GM12878 (cell line): ENCODE results near the gene WDR48. TPM values are rescaled to one million over a fixed set of nuclear protein-coding genes. Genes with fewer than 3 reads are reported as not detected.

Experiments used
- CHD4 ChIP-seq: fragments of 200-600 bp; sonication (generic); IDR thresholded peaks from 2 replicates; pipeline ENCODE4 v1.6.1; 2016; ENCODE audit warnings: mild to moderate bottlenecking
- CREM ChIP-seq: IDR thresholded peaks from 2 replicates; pipeline ENCODE4 v1.6.1; 2014; ENCODE audit warnings: antibody characterized with exemption, low read depth
- DPF2 ChIP-seq: fragments of 450-650 bp; IDR thresholded peaks from 2 replicates; pipeline ENCODE4 v1.6.1; 2017; ENCODE audit warnings: mild to moderate bottlenecking
- FOXK2 ChIP-seq: fragments of 450-650 bp; IDR thresholded peaks from 2 replicates; pipeline ENCODE4 v1.6.1; 2017; ENCODE audit warnings: mild to moderate bottlenecking, moderate library complexity
- GABPA ChIP-seq: IDR thresholded peaks from 2 replicates; pipeline ENCODE4 v1.6.1; 2014; ENCODE audit warnings: antibody characterized with exemption, low read depth, mild to moderate bottlenecking, inconsistent platforms
- HCFC1 ChIP-seq: fragments of 150-350 bp; IDR thresholded peaks from 2 replicates; pipeline ENCODE4 v1.6.1; 2014; ENCODE audit warnings: low read length
- HDAC2 ChIP-seq: fragments of 200-600 bp; sonication (generic); IDR thresholded peaks from 2 replicates; pipeline ENCODE4 v1.6.1; 2017
- KLF5 ChIP-seq: fragments of 450-650 bp; IDR thresholded peaks from 2 replicates; pipeline ENCODE4 v1.6.1; 2014; ENCODE audit warnings: mild to moderate bottlenecking; ENCODE audit not compliant: partially characterized antibody
- MEF2B ChIP-seq: fragments of 450-650 bp; IDR thresholded peaks from 2 replicates; pipeline ENCODE4 v1.6.1; 2018; ENCODE audit warnings: mild to moderate bottlenecking, moderate library complexity; ENCODE audit not compliant: partially characterized antibody, poor library complexity, severe bottlenecking
- MXI1 ChIP-seq: fragments of 150-350 bp; IDR thresholded peaks from 2 replicates; pipeline ENCODE4 v1.6.1; 2011; ENCODE audit warnings: low read depth, mild to moderate bottlenecking, inconsistent platforms, low read length, improper control_type of control experiment
- NFYB ChIP-seq: IDR thresholded peaks from 2 replicates; pipeline ENCODE4 v1.6.1; 2011; ENCODE audit warnings: low read depth, mild to moderate bottlenecking, low read length, improper control_type of control experiment, moderate library complexity; ENCODE audit not compliant: insufficient read depth
- NR2C1 ChIP-seq: fragments of 450-650 bp; IDR thresholded peaks from 2 replicates; pipeline ENCODE4 v1.6.1; 2017; ENCODE audit warnings: antibody characterized with exemption, mild to moderate bottlenecking, moderate library complexity
- SREBF1 ChIP-seq: IDR thresholded peaks from 2 replicates; pipeline ENCODE4 v1.6.1; 2012; ENCODE audit warnings: mild to moderate bottlenecking, low read length
- polyA plus RNA-seq, 11 experiments: library from polyadenylated mRNA; depleted of rRNA in 4 of 11; unstranded in 6 of 11; stranded (reverse) in 5 of 11; fragments of >200 nt; fragmentation: Nextera tagmentation in 4 of 11; fragmentation: Illumina TruSeq in 1 of 11; extraction: Ambion mirVana in 4 of 11; extraction: Trizol in 1 of 11; gene quantifications; 1 replicate in 1 of 11; 2 replicates in 10 of 11; pipeline versions ENCODE4 v1.2.1 to v1.2.3, GENCODE V29; 2011 to 2016; ENCODE audit warnings: inconsistent platforms in 2 of 11, missing spikeins in 2 of 11, low read depth in 1 of 11
- total RNA-seq, 4 experiments: library from RNA; depleted of rRNA in 3 of 4; stranded (reverse); fragments of >200 nt in 3 of 4; fragmentation: Illumina TruSeq in 1 of 4; extraction: Trizol in 1 of 4; gene quantifications; 2 replicates each; pipeline versions ENCODE4 v1.2.1 to v1.2.3, GENCODE V29; 2013 to 2021
- TF ChIP-seq, protein P1 (sequence below), 3 experiments: IDR thresholded peaks in 2 of 3; conservative IDR thresholded peaks in 1 of 3; 2 replicates each; pipeline ENCODE4 v1.5.1; 2011; ENCODE audit warnings: low read depth in 3 of 3, low read length in 3 of 3, mild to moderate bottlenecking in 3 of 3, control low read depth in 2 of 3, moderate library complexity in 2 of 3, inconsistent platforms in 1 of 3, mixed read lengths in 1 of 3; ENCODE audit not compliant: control insufficient read depth in 2 of 3, insufficient read depth in 1 of 3; ENCODE audit errors: extremely low read depth in 1 of 3
- TF ChIP-seq, protein P2 (sequence below): fragments of 150-350 bp; IDR thresholded peaks from 2 replicates; pipeline ENCODE4 v1.6.1; 2016; ENCODE audit warnings: low read depth, low read length
- TF ChIP-seq, protein P3 (sequence below): fragments of 450-650 bp; IDR thresholded peaks from 2 replicates; pipeline ENCODE4 v1.6.1; 2017; ENCODE audit warnings: low read depth, mild to moderate bottlenecking, moderate library complexity
- TF ChIP-seq, protein P4 (sequence below): IDR thresholded peaks from 2 replicates; pipeline ENCODE4 v1.6.1; 2011; ENCODE audit warnings: mild to moderate bottlenecking, low read depth, low read length, moderate library complexity; ENCODE audit not compliant: insufficient replicate concordance
- TF ChIP-seq, protein P5 (sequence below): fragments of 450-650 bp; formaldehyde crosslinking; IDR thresholded peaks from 2 replicates; pipeline ENCODE4 v1.4.0; 2020; ENCODE audit warnings: mild to moderate bottlenecking, moderate library complexity

The WDR48 gene
- total and polyA plus RNA-seq, 10 of the 15 experiments (the other 5 are each of a cell fraction or from before 2014, with no cell fraction given): 16.8 to 43.8 (median 29.0) TPM

DNA sequence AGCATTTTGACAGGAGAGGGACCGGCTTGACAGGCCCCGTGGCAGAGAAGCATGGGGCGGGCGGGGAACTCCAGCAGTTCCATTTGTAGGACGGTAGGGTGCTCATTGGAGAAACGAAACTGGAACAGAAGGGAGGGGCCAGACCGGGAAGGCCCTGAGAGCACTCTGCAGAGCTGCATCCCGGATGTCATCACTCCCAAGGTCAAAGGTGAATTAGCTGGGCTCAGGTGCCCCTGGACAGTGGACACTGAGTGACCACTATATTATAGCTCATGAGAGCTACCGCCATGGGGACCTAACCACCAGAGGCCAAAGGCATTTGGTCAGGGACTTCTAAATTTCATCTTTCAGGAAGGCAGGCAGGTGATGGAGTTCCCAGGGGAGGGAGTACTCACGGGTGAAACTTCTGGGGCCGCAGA, 94.3 kb downstream of the WDR48 start (continued):
- TF ChIP-seq GABPA (no peak), CHD4 (no peak), HCFC1 (no peak), HDAC2 (no peak), CREM (no peak), MXI1 (no peak), SREBF1 (no peak), NR2C1 (peak; percentile 82), NFYB (no peak), DPF2 (no peak), MEF2B (peak; percentile 40), KLF5 (no peak), FOXK2 (no peak)
- TF ChIP-seq, protein P1, sequence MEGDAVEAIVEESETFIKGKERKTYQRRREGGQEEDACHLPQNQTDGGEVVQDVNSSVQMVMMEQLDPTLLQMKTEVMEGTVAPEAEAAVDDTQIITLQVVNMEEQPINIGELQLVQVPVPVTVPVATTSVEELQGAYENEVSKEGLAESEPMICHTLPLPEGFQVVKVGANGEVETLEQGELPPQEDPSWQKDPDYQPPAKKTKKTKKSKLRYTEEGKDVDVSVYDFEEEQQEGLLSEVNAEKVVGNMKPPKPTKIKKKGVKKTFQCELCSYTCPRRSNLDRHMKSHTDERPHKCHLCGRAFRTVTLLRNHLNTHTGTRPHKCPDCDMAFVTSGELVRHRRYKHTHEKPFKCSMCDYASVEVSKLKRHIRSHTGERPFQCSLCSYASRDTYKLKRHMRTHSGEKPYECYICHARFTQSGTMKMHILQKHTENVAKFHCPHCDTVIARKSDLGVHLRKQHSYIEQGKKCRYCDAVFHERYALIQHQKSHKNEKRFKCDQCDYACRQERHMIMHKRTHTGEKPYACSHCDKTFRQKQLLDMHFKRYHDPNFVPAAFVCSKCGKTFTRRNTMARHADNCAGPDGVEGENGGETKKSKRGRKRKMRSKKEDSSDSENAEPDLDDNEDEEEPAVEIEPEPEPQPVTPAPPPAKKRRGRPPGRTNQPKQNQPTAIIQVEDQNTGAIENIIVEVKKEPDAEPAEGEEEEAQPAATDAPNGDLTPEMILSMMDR (IDR thresholded peaks at IDR 0.05 in 2 of 3, conservative IDR thresholded peaks at IDR 0.05 in 1 of 3; ENCODE audit: control insufficient read depth in 2 of 3, extremely low read depth in 1 of 3, insufficient read depth in 1 of 3, low read depth in 3 of 3, low read length in 3 of 3): peak in 2 of 3 experiments; percentile 10 to 21; a peak in 2 of 6 replicates
- TF ChIP-seq, protein P2, sequence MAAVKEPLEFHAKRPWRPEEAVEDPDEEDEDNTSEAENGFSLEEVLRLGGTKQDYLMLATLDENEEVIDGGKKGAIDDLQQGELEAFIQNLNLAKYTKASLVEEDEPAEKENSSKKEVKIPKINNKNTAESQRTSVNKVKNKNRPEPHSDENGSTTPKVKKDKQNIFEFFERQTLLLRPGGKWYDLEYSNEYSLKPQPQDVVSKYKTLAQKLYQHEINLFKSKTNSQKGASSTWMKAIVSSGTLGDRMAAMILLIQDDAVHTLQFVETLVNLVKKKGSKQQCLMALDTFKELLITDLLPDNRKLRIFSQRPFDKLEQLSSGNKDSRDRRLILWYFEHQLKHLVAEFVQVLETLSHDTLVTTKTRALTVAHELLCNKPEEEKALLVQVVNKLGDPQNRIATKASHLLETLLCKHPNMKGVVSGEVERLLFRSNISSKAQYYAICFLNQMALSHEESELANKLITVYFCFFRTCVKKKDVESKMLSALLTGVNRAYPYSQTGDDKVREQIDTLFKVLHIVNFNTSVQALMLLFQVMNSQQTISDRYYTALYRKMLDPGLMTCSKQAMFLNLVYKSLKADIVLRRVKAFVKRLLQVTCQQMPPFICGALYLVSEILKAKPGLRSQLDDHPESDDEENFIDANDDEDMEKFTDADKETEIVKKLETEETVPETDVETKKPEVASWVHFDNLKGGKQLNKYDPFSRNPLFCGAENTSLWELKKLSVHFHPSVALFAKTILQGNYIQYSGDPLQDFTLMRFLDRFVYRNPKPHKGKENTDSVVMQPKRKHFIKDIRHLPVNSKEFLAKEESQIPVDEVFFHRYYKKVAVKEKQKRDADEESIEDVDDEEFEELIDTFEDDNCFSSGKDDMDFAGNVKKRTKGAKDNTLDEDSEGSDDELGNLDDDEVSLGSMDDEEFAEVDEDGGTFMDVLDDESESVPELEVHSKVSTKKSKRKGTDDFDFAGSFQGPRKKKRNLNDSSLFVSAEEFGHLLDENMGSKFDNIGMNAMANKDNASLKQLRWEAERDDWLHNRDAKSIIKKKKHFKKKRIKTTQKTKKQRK: no peak
- TF ChIP-seq, protein P3, sequence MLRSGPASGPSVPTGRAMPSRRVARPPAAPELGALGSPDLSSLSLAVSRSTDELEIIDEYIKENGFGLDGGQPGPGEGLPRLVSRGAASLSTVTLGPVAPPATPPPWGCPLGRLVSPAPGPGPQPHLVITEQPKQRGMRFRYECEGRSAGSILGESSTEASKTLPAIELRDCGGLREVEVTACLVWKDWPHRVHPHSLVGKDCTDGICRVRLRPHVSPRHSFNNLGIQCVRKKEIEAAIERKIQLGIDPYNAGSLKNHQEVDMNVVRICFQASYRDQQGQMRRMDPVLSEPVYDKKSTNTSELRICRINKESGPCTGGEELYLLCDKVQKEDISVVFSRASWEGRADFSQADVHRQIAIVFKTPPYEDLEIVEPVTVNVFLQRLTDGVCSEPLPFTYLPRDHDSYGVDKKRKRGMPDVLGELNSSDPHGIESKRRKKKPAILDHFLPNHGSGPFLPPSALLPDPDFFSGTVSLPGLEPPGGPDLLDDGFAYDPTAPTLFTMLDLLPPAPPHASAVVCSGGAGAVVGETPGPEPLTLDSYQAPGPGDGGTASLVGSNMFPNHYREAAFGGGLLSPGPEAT: no peak
- TF ChIP-seq, protein P4, sequence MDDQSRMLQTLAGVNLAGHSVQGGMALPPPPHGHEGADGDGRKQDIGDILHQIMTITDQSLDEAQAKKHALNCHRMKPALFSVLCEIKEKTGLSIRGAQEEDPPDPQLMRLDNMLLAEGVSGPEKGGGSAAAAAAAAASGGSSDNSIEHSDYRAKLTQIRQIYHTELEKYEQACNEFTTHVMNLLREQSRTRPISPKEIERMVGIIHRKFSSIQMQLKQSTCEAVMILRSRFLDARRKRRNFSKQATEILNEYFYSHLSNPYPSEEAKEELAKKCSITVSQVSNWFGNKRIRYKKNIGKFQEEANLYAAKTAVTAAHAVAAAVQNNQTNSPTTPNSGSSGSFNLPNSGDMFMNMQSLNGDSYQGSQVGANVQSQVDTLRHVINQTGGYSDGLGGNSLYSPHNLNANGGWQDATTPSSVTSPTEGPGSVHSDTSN: no peak
- TF ChIP-seq, protein P5, sequence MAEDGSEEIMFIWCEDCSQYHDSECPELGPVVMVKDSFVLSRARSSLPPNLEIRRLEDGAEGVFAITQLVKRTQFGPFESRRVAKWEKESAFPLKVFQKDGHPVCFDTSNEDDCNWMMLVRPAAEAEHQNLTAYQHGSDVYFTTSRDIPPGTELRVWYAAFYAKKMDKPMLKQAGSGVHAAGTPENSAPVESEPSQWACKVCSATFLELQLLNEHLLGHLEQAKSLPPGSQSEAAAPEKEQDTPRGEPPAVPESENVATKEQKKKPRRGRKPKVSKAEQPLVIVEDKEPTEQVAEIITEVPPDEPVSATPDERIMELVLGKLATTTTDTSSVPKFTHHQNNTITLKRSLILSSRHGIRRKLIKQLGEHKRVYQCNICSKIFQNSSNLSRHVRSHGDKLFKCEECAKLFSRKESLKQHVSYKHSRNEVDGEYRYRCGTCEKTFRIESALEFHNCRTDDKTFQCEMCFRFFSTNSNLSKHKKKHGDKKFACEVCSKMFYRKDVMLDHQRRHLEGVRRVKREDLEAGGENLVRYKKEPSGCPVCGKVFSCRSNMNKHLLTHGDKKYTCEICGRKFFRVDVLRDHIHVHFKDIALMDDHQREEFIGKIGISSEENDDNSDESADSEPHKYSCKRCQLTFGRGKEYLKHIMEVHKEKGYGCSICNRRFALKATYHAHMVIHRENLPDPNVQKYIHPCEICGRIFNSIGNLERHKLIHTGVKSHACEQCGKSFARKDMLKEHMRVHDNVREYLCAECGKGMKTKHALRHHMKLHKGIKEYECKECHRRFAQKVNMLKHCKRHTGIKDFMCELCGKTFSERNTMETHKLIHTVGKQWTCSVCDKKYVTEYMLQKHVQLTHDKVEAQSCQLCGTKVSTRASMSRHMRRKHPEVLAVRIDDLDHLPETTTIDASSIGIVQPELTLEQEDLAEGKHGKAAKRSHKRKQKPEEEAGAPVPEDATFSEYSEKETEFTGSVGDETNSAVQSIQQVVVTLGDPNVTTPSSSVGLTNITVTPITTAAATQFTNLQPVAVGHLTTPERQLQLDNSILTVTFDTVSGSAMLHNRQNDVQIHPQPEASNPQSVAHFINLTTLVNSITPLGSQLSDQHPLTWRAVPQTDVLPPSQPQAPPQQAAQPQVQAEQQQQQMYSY: no peak
